GM18519 (cell line): ENCODE data around the gene HBS1L.

ENCODE experiments used
- ATAC-seq: cut with Tn5 transposase; IDR thresholded peaks from one replicate; pipeline ENCODE4 v1.9.1; 2021; ENCODE audit warnings: mild to moderate bottlenecking, moderate library complexity; ENCODE audit not compliant: unreplicated experiment, low FRiP score

Gene HBS1L

DNA sequence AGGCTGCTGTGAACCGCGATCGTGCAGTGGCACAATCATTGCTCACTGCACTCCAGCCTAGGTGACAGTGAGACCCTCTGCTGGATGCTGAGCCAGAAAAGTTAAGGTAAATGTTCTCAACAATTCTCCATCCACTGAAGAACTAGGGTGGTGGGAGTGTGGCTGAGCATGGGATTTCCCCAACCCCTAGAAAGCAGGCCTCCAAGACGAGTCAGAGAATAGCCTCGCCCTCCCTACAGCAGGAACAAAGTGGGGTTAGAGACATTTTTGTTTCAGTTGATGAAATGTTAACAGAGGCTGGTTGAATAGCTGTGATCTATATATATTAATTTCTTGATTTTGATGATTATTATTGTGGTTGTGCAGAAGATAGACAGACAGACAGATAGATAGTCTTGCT, 98.6 kb downstream of the HBS1L start:
- no peak for ATAC-seq

DNA sequence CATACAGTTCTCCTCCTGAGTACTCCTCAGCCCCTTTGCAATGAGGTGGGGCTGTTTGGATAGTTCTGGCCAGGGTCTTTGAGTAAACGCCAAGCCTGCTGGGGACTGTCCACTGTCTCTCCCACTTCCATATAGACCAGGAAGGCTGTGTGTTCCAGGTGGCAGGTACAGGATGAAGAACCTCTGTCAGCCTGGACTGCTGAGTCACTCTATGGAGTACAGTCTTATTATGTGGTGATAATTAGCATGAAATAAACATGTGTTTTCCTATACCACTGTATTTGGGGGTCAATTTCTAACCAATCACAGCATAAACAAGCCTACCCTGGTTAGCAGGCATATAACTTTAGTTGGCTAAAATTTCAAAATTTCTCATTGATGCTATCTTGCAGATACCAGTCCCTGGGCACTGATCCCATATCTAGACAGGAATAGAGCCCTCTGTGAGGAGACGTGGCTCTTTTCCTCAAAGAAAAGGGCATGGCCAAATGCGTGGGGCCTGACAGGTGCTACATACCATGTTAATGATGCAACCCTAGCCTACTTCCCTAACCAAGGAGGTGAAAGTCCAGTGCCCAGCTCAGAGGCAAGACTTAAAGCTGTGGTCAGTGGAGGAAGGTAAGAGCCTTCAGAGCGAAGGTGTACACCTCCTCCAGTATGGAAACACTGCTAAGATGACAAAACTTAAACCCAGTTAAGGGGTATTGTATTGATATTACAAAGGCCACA, 100.2 kb downstream of the HBS1L start:
- ATAC-seq, result no peak

DNA sequence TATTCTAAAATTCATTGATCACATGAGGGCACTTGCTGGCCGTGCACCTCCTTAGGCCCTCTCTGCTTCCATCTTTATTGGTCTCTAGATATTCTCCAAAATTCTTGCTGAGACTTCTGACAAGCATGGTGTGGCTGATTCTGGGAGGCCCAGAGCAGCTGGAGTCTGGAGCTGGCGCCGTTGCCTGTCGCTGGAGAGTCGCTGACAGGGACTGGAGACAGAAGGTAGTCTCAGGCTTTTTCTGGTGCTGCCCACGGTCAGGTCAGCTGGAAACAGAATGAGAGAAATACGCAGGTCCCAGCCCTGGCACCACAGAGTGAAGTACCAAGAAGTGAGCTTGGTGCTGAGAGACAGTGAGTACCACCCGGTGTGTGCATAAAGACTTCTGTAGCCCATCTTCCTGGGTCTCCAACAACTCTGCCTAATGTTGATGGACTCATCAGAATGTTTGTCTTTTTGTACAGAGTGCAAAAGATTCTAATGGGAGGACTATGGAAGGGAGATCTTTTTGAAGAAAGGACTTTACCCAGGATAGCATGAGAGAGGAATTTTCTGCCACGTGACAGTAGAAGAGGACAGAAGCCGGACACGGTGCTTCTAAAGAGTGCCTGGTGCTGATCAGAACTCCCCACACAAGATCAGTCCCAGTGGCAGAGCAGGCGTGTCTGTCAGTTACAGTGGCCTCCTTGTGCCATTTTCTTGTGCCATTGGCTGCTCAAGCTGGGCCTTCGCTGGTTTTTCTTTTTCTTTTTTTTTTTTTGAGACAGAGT, 102.9 kb downstream of the HBS1L start:
- no peak for ATAC-seq

DNA sequence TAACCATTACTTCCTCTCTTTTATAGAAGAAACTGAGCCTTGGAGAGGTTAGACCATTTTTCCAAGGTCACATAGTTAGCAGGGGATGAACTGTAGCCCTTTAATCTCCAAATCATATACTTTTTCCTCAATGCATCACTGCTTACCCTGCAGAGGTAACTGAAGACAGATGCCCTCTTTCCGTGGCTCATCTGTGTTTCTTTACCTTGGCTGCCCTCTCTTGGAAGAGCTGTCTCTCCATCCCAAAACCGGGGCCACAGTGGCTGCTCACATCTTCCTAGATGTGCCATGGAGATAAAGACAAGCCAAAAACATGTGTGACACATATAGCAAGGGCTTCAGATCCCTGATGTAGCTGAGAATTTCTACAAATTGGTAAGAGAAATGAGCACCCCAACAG, 104.1 kb downstream of the HBS1L start:
- no peak for ATAC-seq

DNA sequence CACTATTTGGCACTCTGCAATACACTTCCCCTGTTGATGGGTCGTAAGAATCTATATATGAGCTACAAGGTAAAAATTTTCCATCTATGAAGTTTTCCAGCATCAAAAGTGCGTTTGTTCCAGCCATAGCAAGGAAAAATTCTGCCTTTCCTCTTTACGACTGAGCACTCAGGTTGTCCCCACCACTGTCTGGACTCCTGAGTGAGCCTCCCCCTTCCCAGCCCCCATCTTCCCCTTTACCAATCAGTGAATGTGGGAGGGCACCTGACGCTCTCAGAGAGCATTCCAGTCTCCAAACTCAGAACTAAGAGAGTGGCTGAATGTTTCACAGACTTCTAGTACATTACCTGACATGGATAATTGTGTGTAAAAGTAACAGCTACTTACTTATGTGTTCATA, 104.7 kb downstream of the HBS1L start, which contains the start of gene ALDH8A1:
TSS of gene ALDH8A1 (minus strand) at position 175 of the 400 bp plus-strand sequence. CDS start at position 127, 48 bp downstream.
- no peak for ATAC-seq

DNA sequence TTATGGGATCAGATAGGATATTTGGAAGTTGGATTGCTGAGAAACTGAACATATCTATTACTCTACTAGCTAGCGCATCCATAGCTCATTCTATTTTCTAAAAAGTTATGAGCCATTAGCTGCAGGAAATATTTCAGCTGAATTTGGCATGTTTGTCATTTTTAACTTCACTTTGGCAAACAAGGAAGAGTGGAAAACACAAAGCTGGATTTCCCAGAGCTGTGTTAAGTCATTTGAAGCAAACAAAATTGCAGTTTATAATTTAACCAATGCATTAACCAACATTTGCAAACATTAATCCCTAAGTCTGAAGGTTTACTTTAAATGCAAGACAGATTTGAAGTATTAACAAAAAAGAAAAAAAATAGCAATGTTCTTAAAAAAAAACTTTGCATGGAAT, 105.9 kb downstream of the HBS1L start:
- ATAC-seq, result no peak

DNA sequence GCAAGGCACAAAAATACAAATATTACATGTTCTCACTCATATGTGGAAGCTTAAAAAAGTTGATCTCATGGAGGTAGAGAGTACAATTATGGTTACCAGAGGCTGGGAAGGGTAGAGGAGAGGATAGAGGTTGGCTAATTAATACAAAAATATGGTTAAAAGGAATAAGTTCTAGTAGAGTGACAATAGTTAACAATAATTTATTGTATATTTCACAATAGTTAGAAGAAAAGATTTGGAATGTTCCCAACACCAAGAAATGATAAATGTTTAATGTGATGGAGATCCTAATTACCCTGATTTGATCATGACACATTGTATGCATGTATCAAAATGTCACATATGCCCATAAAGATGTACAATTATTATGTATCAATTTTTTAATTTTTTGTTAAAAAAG, 106.5 kb downstream of the HBS1L start:
- ATAC-seq, result no peak

DNA sequence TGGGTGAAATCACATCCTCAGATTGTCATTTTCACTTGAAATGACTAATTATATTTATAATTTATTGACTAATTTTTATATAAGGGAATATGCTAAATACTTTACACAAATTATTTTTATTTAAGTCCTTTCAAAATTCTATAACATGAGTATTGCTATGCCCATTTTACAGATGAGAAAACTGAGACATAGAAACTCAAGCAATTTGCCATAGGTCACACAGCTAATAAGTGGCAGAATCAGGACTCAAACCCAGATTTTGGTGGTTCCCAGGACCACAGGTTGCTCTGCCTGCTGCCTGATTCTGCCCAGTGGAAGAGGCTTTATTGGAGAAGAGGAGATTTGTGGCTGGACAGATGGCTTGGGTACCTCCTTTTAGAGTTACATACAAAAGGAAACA, 109.6 kb downstream of the HBS1L start:
- ATAC-seq, result no peak

DNA sequence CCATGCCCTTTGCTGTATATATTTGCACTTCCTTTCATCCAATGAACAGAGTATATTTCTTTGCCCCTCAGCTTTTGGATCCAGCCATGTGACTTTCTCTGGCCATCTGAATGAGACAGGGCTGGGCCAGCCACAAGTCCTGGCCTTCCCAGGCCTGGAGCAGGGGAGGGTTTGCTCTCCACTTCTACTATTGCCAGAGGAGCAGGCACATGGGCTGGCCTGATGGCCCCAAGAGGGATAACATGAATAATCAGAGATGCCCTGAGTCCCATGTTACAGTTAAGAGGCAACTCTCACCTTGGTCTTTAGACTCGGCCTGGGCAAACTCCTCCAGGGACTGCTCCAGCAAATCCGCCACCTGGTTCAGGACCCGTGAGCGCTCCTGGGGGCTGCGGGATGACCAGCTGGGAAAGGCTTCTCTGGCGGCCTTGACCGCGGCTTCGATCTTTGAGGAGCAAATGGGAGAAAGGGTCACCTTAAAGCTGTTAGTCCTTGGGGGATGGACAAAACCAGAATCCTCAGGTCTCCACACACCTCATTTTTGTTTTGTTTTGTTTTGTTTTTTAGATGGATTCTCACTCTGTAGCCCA, 111.0 kb downstream of the HBS1L start:
- no peak for ATAC-seq

DNA sequence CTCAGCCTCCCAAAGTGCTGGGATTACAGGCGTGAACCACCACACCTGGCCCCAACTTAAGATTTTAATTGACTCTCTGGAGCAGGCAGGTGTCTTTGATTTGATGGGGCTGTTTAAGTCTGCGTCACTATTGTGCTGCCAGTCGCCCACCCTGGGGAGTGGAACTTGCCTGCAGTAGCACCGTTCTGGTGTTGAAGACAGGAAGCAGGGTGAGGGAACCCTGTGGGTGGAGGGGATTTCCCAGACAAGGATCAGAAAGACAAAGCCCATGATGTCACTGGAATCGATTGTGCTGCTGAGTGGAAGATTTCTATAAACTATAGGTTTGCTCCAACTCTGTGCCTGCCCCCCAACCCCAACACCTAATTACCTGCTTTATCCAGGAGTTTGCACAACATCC, 115.7 kb downstream of the HBS1L start:
- ATAC-seq, result no peak

DNA sequence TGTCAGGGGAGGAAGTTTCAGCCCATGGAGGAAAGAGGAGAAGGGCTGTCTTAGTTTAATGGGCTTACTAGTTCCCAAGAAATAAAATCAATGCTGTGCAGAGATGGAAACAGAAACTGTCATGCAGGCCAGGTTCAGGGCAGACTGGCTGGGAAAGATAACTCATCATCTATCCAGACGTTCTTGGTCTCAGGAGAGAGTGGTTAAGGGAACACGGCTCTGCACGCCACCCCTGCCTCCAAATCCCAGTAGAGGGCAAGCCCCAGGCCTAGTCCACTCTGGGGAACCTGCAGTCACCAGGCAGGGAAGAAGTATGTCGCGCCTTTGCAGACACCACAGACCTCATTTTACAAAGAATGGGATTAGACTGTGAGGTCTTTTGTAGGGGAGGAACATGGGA, 117.2 kb downstream of the HBS1L start:
- ATAC-seq, result no peak

DNA sequence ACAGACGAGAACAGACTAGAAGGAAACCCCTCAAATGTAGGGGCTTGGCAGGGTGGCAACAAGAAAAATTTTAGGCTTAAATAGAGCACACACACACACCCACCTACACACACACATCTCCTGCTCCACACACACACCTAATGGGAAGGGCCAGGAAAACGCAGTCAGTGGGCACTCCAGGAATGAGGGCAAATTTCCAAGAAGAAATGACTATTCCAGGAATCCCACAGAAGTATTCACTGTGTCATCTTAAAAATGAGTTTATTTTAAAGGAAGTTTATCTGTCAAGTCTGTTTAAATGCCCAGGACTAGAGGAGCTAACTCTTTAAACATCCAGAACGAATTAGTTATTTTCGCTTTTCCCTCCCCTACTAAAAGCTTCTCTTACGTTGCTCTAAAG, 117.7 kb downstream of the HBS1L start:
- ATAC-seq, result no peak

DNA sequence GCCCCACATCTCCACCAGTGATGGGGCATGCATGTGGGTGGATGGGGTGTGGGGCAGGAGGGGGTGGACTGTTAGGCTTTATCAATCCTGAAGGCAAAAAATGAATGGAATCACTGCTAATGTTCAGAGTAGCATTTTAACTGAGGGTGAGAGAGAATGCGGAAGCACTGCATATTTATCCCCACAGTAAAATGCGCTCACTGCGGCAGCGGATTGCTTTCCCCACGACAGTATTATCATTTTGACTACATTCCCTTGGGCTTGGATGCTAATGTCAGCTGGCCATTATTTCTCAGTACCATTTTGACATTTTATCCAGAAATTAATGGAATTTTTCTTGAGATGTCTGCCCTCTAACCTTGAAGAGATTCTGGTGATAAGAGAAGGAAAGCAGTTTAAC, 118.1 kb downstream of the HBS1L start:
- no peak for ATAC-seq

DNA sequence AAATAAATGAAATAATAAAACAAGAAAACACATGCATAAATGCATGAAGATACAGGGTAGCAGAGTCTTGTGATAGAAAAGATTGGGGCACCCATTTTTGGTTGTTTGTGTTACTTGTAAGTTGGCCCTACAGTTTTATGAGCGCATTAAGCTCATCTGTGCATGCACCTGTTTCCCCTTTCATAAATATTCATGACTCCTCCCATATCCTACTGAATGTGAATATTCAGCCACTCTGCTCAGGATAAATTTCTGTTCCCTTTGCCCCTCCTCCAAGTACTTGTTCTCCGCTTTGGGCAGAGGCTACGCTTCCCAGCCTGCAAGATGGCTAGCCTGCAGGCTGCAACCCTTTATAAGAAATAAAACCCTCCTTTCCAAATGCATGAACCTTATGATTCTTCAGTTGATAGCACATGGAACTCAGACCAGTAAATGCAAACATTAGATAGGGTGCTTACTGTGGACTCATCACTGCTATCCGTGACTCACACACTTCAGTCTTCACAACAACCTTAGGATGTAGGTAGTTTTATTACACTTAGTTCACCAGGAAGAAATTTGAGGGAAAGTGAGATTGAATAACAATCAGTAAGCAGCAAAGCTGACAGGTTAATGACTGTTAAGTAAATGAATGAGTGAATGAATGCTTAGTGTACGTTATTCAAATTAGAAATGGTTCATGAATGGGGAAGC, 119.7 kb downstream of the HBS1L start:
- no peak for ATAC-seq

DNA sequence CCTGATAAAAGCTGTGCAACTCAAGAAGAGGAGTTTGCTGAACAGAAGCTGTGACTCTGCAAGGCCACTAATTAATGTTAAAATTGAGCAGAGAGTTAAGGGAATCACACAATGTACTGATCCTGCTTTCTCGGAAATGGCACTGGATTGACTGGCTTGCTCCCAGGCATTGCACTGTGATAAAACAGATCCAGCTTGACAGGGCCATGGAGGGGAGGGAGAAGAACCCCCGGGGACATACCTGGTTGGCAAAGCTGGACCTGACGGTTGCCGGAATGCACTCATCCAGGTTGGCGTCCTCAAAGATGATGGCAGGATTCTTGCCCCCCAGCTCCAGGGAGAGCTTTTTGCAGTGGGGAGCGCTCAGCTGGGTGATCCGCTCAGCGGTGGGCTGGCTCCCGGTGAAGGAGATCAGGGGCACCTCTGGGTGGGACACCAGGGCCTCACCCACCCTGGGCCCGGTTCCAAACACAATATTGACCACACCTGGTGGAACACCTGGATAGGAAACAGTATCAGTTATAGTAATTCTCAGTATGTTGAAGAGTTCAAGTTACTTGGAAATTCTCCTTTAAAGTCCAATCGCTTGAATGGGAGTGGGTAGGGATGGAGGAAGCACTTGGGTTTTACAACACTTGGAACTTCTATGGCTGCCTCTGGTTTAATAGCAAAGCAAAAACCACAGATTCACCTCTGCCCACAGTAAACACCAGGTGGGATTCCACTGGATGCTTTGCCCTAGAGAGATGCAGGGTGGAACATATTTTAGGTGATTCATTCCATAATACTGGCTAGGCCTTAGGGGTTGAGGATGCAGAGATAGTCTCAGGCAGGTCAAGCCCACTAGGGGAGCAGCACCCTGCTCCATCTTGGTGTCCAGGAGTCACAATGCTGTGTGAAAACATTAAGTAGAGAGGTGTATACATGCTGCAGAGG, 121.8 kb downstream of the HBS1L start:
- no peak for ATAC-seq

DNA sequence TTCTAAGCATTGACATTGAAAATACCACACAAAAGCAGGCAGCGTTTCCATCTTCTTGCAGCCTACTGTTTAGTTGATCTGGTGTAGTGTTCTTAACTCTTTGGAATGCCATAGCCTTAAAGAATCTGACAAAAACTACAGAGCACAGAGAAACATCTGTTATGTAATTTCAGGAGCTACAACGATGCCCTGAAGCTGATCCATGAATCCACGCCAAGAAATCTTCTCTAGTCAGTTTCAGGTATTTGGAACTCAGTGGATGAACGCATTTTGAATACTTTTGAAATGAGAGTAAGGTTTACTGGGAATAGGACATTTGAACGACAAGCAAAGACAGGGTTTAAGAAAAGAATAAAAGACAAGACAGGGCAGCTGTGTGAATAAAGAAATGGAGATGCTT, 122.5 kb downstream of the HBS1L start:
- no peak for ATAC-seq

DNA sequence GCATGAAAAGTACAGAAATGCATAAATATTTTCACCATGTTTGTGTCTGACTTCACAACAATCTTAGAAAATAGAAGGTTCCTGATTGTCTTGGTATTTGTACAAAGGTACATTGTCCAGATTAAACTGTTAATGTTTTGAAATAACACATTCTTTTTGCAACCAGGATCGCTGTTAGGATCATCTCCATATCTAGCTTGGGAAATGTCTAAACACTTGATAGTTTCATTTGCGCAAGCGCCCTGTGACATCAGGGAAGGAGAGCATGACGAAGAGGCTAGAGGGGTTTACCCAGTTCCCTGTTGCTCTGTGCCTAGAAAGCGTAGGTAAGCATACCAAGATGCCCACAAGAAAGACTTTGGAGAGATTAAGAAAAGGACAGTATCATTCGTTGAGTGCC, 124.2 kb downstream of the HBS1L start:
- ATAC-seq, result no peak

DNA sequence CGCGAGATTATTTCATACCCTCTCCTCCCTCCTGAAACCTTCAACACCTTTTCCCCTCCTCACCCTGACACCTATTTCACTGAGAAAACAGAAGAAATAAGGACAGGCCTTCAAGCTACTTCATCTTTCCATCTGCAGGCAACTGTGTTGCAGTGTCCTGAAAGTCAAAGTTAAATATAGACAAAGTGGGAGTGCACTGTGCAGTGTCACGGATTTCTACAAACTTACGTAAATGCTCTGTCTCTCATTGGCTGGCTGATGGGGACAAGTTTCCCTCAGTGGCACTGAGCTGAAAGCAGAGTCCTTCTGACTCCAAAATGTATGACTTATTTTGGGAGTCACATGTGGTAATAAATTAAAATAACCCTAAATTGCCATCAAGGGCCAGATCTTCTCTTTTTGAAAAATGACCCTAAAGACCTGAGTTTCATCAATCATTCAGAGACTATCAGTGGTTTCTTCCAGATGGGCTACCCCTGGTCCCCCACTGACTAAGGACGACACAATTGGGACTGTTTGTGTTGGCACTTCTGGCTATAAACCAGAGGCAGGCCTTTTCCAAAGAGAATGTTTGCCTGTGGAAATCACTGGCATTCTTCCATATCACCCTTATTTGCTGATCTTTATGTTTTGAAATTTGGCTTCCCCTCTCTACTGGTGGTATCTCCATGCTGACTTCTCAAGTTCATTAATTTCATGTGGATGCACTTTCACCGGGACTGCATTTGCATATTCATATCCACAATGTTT, 126.3 kb downstream of the HBS1L start:
- ATAC-seq, result no peak

DNA sequence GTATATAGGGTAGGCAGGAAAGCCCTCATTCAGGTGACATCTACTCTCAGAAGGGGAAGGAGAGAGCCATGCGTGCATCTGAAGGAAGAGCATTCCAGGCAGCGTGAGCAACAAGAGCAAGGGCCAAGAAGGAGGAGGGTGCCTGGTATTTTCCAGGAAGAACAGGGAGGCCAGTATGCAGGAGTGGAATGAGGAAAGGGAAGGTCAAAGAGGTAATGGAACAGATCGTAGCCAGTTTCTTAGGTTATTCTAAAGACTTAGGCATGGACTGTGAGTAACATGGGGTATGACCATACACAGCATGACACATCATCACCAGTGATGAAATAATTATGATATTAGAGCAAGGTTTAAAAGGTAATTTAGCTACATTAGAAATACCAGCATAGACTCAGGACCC, 128.8 kb downstream of the HBS1L start:
- no peak for ATAC-seq
